NCI-H526 (cell line): Measurements from ENCODE around the gene DYTN.
"Not testable (repeated sequence)": the region's sequence is repeated elsewhere in the genome, so short reads cannot be mapped to it uniquely, and the experiment has no call there.

ENCODE experiments used
- DNase-seq, 2 experiments: peaks; one replicate each; lab custom pipeline; 2025; lab: John Stamatoyannopoulos, UW

The DYTN gene

GRCh38 chr2:206718296-206718695 is at the start of gene DYTN:
TSS of gene DYTN (minus strand) at chr2:206718396. CDS start at chr2:206718279, 117 bp downstream.
- no peak for DNase-seq

- no peak for DNase-seq
These were observed 48.1 kb upstream of the DYTN start for GRCh38 chr2:206766057-206766930.

GRCh38 chr2:206765242-206766056 is 47.3 kb upstream of the DYTN start, which contains the start of the genes FASTKD2 and MDH1B:
TSS of gene FASTKD2 (plus strand) at chr2:206765606. CDS start at chr2:206766694, 1,088 bp downstream.
TSS of gene MDH1B (minus strand) at chr2:206765328. CDS start at chr2:206765271, 57 bp downstream.
- DNase-seq, result peak; percentile 86 to 88

- DNase-seq, result peak; percentile 80 to 88
These were observed 46.6 kb upstream of the DYTN start for GRCh38 chr2:206764673-206765241.

- DNase-seq, result no peak
These were observed 38.6 kb upstream of the DYTN start for GRCh38 chr2:206756816-206757215.

- DNase-seq, result no peak
These were observed 22.6 kb upstream of the DYTN start for GRCh38 chr2:206740800-206741199.

GRCh38 chr2:206739271-206739670 is 21.1 kb upstream of the DYTN start:
- DNase-seq, result peak in 1 of 2 experiments; percentile 34

GRCh38 chr2:206736935-206737334 is 18.7 kb upstream of the DYTN start:
- no peak for DNase-seq

GRCh38 chr2:206733341-206733740 is 15.1 kb upstream of the DYTN start:
- DNase-seq, result no peak

- no peak for DNase-seq
These were observed 10.3 kb upstream of the DYTN start for GRCh38 chr2:206728277-206729199.

GRCh38 chr2:206727287-206727686 is 9.1 kb upstream of the DYTN start:
- DNase-seq, result no peak

- no peak for DNase-seq
These were observed 5.1 kb upstream of the DYTN start for GRCh38 chr2:206723288-206723687.

GRCh38 chr2:206721256-206721920 is 3.2 kb upstream of the DYTN start:
- DNase-seq, result peak in 1 of 2 experiments; percentile 13

- DNase-seq, result no peak
These were observed 1.6 kb downstream of the DYTN start for GRCh38 chr2:206716623-206717022.

- DNase-seq, result not testable (repeated sequence)
These were observed 3.0 kb downstream of the DYTN start for GRCh38 chr2:206715183-206715582.

- no peak for DNase-seq
These were observed 4.5 kb downstream of the DYTN start for GRCh38 chr2:206713746-206714145.

GRCh38 chr2:206708286-206708685 is 9.9 kb downstream of the DYTN start:
- DNase-seq, result no peak

GRCh38 chr2:206707164-206707701 is 11.0 kb downstream of the DYTN start:
- no peak for DNase-seq

- DNase-seq, result no peak
These were observed 16.1 kb downstream of the DYTN start for GRCh38 chr2:206701952-206702605.

GRCh38 chr2:206700156-206700555 is 18.0 kb downstream of the DYTN start:
- no peak for DNase-seq
